Esophagus squamous epithelium (tissue), 4 donors: ENCODE measurements around the gene FBXL15.

ENCODE experiments used
- POLR2A ChIP-seq, 4 donors: fragments of 450-650 bp; IDR thresholded peaks; one replicate each; pipeline ENCODE4 v1.6.1; 2017; ENCODE audit warnings: antibody characterized with exemption in 4 of 4, mild to moderate bottlenecking in 4 of 4, moderate library complexity in 3 of 4
- TF ChIP-seq, protein P1 (sequence below), 6 experiments: fragments of 450-650 bp in 4 of 6; fragments of 200-600 bp in 2 of 6; sonication (generic) in 2 of 6; IDR thresholded peaks; one replicate each; pipeline ENCODE4 v1.5.1; 2016 to 2019; ENCODE audit warnings: antibody characterized with exemption in 6 of 6, mild to moderate bottlenecking in 4 of 6, moderate library complexity in 4 of 6

DNA sequence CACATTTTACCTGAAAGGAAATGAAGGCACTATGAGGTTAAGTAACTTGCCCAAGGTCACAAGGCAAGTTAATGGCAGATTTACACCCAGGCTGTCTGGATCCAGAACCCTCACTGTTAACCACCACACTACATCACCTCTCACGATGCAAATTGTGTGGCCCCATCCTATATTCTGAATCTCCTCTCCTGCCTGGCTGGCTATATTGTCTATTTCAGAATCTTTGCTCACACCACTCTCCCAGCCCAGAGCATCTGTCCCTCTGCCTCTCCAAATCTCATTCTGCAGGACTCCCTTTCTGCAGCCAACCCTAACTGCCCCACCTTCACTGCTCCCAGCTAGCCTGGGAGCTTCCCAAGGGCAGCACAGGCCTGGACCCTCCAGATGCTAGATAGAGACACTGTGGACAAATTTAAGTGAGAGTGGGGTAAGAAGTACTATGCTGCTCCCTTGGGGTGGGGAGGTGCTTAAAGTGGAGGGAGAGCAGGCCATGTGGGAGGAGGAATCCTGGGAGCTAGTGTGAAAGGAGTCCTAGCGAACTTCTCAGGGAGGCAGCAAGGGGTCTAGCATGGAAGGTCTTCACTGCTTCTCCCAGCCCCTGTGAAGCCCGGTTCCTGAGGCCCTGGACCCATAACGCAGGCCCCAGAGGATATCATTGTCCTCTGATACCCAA is 11.0 kb downstream of the FBXL15 start:
- TF ChIP-seq, protein P1, sequence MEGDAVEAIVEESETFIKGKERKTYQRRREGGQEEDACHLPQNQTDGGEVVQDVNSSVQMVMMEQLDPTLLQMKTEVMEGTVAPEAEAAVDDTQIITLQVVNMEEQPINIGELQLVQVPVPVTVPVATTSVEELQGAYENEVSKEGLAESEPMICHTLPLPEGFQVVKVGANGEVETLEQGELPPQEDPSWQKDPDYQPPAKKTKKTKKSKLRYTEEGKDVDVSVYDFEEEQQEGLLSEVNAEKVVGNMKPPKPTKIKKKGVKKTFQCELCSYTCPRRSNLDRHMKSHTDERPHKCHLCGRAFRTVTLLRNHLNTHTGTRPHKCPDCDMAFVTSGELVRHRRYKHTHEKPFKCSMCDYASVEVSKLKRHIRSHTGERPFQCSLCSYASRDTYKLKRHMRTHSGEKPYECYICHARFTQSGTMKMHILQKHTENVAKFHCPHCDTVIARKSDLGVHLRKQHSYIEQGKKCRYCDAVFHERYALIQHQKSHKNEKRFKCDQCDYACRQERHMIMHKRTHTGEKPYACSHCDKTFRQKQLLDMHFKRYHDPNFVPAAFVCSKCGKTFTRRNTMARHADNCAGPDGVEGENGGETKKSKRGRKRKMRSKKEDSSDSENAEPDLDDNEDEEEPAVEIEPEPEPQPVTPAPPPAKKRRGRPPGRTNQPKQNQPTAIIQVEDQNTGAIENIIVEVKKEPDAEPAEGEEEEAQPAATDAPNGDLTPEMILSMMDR (IDR thresholded peaks at IDR 0.05): no peak
- no peak for TF ChIP-seq POLR2A (IDR thresholded peaks at IDR 0.05)
